ENCODE data around the gene TAF5L.
"Not testable (repeated sequence)": the region's sequence is repeated elsewhere in the genome, so short reads cannot be mapped to it uniquely, and the experiment has no call there.

TAF5L gene

DNA sequence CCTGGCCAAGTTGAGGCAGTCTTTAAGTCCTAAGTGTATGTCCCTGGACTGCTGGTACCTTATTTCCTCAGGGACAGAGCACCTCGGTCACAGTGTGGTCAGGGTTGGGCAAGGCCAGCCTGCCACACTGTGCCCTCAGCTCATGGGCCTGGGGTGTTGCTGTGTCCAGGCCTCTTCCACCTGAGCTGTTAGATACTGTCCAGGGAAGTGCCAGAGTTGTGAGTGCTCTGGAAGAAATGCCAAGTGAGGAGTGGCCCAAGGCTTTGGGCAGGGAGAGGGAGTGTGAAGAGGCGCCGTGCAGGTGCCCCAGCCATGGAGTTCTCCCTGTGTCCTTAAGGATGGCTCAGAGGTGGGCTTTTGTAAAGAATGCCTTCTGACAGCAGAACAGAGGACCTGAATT, 15.4 kb upstream of the TAF5L start:
- DNase-seq: no peak

GRCh38 chr1:229640455-229640854, 14.5 kb upstream of the TAF5L start:
- DNase-seq: no peak

GRCh38 chr1:229637746-229638145, 11.8 kb upstream of the TAF5L start:
- DNase-seq: no peak

GRCh38 chr1:229636042-229636441, 10.1 kb upstream of the TAF5L start:
- DNase-seq: no peak

DNA sequence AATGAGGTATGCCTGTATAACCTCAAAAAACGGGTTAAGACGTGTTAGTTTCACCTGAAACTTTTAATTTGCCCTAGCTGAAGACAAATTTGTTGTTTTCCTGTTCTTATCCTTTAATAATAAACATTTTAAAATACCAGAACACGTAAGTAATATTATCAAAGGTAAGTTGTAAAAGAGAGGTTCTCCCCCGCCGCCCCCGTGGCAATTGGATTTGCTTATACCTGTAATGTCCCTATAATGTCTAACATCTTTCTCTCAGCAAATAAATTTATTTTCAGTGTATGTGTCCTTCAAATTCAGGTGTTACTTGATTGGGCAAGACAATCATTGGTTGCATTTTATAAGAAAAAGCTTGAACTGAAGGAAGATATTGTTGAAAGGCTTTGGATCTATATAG, 6.0 kb upstream of the TAF5L start:
- DNase-seq: no peak

GRCh38 chr1:229631148-229631547, 5.2 kb upstream of the TAF5L start:
- no peak for DNase-seq

DNA sequence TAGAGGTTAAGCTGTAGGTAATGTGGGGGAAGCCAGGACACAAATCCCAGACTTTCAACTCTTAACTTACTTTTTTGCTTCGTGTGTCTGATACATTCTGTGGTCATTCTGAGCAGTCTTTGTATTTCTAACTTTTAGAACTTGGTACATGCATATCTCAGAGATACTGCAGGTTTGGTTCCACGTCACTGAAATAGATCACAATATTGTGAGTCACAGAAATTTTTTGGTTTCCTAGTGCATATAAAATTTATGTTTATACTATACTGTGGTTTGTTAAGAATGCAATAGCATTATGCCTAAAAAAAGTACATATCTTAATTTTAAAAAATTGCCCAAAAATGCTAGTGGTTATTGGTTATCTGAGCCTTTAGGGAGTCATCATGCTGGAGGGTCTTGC, 3.3 kb upstream of the TAF5L start:
- DNase-seq: no peak

DNA sequence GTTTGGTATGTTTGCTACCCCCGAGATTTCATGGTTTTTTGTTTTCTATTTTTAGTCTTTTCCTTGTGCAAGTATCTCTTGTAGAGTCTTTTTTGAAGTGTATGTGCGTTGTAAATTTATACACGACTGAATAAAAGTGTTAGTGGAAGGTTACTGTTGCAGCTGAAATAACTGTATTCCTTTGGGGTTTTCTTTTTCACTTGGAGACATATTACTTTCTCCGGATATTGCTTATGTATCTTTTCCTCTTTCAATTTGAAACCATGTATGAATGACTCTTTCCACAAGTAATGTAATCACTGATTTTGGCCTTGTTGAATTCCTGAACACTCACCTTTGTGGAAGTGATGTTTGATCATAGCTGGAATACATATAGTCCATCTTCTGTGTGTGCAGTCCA, 1.1 kb upstream of the TAF5L start:
- no peak for DNase-seq

DNA sequence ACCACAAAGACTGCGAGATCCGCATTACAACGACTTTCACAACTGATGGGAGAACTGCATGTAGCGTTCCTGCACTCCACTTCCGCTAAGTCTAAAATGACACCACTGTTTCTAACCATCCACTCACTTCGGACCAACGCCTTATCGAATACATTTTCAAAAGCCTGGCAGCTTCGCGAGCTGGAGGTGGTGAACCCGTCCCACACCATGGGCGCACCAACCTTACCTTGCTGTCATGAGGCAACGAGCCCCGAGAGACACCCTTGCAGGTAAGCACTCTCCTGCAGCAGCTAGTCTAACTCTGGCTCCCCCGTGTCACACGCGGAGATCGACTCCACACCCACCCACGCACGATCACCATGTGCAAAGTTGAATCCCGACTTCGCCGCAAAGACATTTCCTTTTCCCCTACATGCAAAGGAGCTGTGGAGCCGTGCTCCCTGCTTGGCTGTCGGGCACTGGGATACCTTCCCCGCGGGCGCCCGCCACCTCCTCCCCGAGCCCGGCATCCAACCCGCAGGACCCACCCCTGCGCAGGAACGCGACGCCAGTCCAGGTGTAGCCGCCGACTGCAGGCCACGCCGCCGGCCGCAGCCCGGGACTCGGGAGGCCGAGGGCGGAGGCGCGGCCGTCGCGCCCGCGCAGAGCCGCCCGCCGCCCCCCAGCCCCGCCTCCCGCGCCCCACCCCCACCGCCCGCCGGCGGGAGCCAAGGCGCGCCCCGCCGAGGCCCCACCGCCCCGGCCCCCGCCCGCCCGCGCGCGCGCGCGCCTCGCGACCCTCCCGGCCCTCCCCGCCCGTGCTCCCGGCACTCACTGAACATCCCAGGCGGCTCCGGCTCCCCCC, 629 bp downstream of the TAF5L start:
- DNase-seq: peak; percentile 84

DNA sequence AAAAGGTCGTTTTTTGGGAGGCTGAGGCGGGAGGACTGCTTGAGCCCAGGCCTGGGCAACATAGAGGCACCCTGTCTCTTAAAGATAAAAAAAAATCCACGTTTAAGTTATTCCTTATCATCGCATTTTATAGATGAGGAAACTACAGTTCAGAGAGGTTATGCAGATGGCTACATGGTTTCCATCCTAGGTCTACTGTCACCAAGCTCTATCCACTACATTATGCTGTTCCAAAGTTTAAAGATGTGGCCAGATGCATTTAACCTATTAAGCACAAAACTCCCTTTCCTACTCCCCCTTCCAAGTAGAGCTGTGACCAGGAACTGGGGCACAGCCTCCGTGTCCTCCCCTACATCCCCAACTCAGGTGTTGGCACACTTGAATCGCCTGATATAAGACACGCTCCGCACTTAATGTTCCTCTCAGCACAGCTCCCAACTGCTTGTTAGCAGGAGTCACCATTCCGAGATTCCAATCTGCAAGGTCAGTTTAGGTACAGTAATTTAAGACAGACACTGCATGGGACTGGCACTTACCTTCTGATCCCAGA, 1.3 kb downstream of the TAF5L start:
- no peak for DNase-seq

GRCh38 chr1:229623838-229624237, 2.1 kb downstream of the TAF5L start:
- no peak for DNase-seq

DNA sequence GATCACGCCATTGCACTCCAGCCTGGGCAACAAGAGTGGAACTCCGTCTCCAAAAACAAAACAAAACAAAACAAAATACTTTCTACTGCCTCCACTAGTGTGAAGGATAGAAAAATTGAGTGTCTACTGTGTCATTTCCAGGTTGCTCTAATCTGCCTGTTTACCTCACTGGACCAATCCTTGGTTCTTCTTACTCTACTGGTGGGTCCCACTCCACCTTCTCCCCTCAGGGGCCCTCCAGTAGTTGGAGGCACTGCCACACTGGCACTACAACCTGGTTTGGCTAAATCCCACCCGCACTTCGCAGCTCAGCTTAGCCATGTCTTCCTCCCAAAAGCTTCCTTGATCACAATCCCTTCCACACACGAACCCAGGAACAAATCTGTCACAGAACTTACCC, 2.7 kb downstream of the TAF5L start:
- no peak for DNase-seq

DNA sequence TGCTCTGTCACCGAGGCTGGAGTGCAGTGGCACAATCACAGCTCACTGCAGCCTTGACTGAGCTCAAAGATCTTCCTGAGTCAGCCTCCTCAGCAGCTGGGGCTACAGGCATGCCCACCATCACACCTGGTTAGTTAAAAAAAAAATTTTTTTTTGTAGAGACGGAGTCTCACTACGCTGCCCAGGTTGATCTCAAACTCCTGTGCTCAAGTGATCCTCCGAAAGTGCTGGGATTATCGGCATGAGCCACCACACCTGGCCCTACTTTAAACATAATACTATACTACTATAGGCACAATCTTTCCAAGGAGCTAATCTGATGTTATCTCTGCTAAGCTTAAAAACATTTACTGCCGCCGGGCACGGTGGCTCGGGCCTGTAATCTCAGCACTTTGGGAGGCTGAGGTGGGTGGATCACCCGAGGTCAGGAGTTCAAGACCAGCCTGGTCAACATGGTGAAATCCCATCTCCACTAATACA, 3.2 kb downstream of the TAF5L start:
- DNase-seq: not testable (repeated sequence)

- DNase-seq: no peak
Observed at GRCh38 chr1:229621663-229622062, 4.3 kb downstream of the TAF5L start.

- no peak for DNase-seq
Observed at GRCh38 chr1:229620876-229621275, 5.0 kb downstream of the TAF5L start.

DNA sequence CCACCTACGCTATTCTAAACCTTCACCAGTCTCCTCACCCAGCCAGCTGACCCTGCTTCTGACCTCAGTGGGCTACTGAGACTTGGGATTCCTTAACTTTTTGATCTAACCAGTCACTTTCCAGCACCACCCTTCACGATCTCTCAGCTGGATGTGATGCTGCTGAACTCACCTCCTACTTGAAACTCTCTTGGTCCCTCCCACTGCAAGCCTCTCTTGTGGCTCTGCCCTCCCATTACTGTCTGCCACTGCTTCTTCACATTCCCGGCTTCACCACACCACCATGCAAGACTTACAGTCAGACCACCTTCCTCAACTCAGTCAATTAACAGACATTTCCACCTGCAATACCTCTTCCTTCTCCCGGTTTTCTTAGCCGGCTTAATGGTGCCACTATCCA, 6.3 kb downstream of the TAF5L start:
- DNase-seq: no peak

DNA sequence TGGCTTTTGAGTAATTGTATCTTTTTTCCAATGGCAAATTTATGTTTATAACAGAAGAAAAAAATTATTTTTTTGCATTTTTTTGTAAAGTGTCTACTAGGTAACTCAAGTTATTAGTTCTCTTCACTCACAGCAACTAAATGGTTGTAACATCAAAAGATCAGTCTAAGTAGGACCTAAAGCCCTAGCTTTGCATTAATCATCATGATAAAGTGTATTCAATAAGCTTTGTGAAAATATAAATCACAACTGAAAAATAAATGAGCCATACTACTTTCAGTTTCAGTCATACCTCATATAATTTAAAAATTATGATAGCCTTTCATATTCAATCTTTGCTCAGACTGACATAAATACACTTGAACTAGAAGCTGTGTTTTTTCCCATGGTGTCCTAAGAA, 6.9 kb downstream of the TAF5L start:
- DNase-seq: no peak

GRCh38 chr1:229617351-229618100, 8.4 kb downstream of the TAF5L start:
- no peak for DNase-seq

DNA sequence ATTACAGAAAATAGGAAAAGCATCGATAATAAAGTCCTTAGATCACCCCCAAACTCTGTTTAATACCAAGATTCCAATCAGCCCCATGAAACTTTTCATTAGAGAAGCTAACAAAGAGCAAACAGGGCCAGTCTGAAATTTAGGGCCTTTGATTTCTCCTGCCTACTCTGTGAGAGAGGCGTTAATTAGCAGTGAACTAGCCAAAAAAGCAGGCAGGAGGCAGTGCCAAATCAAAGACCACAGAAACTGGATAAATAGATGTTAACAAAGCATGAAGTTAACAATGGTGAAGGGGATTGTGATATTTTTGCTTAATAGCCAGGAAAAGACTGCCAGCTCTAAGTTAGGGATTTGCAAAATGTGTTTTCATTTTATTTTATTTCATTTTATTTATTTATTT, 11.2 kb downstream of the TAF5L start:
- no peak for DNase-seq

DNA sequence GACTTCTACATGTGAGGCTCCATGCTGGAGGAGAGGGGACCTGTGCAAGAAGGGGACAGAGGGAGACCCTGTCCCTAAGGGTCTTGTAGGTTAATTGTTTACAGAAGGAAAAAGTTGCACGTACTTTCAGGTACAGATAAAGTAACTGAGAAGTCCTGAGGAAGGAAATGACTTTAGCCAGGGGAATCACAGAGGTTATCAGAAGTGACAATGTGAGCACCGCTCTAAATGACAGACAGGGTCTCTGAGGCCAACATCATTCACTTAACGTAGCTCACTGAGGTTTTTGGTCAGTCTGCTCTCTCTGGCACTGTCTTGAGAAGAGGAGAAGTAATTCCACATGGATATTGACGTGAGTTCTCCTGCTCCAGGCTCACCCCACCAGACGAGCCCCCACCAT, 12.0 kb downstream of the TAF5L start:
- no peak for DNase-seq

- no peak for DNase-seq
Observed at GRCh38 chr1:229608590-229608989, 17.3 kb downstream of the TAF5L start.

GRCh38 chr1:229607370-229607769, 18.6 kb downstream of the TAF5L start:
- no peak for DNase-seq

DNA sequence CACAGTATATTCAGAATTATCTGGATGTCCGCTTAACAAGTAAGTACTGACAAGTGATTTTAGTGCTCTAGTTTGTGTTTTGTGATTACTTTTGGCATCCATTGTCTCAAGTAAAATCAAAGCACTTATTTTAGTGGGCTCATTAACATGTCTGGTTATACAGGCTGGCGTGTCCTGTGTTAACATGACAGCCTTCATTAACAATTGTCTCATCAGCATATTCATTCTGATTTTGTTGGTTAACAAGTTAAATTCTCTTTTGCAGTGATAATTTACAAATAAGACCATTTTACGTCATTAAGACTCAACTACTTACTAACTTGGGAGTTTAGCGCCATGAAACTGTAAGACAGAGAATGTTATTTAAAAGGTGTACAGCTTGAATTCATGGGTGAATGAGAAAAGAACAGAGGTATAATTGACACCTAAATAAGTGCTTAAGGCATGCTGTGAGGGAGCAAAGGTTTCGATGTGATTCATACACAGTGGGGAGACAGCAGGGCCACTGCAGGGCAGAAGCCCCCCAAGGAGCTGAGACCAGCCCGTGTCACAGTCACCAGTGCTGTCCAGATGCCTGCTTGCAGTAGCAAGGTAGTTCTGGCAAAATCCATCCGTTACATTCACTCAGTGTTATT, 22.4 kb downstream of the TAF5L start:
- DNase-seq: no peak

DNA sequence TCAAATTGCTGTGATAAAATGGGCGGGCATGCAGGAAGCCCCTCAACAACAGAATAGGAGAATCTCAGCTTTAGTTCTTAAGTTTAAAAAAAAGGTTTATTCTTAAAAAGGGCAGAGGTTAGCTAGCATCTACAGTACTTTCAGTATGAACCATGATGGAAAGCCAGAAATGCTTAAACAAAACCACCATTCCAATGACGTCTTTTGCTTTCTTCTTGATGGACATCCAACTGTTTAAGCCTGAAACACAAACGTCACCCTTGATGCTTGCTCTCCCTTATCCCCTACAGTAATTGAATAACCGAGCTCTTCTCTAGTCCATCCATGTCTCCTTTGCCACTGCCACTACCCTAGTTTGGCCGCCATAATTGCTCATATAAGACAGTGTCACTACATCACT, 25.7 kb downstream of the TAF5L start:
- no peak for DNase-seq

All from DMS53 (cell line).